Hepatocyte (in vitro differentiated cells): ENCODE measurements around the gene PLCB4. TPM values are rescaled to one million over a fixed set of nuclear protein-coding genes. Genes with fewer than 3 reads are reported as not detected.

Experiments used
- DNase-seq: peaks from one replicate; pipeline ENCODE4 v3.0.0-alpha.2; 2016; ENCODE audit warnings: low spot score
- H2AFZ ChIP-seq: fragments of 200-600 bp; sonication (generic); 2 replicates; pipeline ENCODE4 v1.6.0; 2016; ENCODE audit warnings: antibody characterized with exemption, mild to moderate bottlenecking
- H3K27ac ChIP-seq: fragments of 200-600 bp; sonication (generic); 2 replicates; pipeline ENCODE4 v1.5.1; 2016; ENCODE audit warnings: mild to moderate bottlenecking
- H3K27me3 ChIP-seq: fragments of 200-600 bp; sonication (generic); 2 replicates; pipeline ENCODE4 v1.6.1; 2016
- H3K36me3 ChIP-seq: fragments of 200-600 bp; sonication (generic); replicated peaks from 2 replicates; pipeline ENCODE4 v1.5.1; 2016; ENCODE audit warnings: low read depth; ENCODE audit not compliant: insufficient read depth
- H3K4me1 ChIP-seq: fragments of 200-600 bp; sonication (generic); 2 replicates; pipeline ENCODE4 v1.5.1; 2016; ENCODE audit warnings: mild to moderate bottlenecking, moderate library complexity; ENCODE audit not compliant: insufficient read depth
- H3K4me2 ChIP-seq: fragments of 200-600 bp; sonication (generic); 2 replicates; pipeline ENCODE4 v1.6.0; 2016
- H3K4me3 ChIP-seq: fragments of 200-600 bp; sonication (generic); 2 replicates; pipeline ENCODE4 v1.5.1; 2016; ENCODE audit warnings: mild to moderate bottlenecking
- H3K79me2 ChIP-seq: fragments of 200-600 bp; sonication (generic); 2 replicates; pipeline ENCODE4 v1.6.0; 2017; ENCODE audit warnings: mild to moderate bottlenecking
- H3K9me2 ChIP-seq: fragments of 200-600 bp; sonication (generic); replicated peaks from 2 replicates; pipeline ENCODE4 v1.6.0; 2017; ENCODE audit warnings: mild to moderate bottlenecking; ENCODE audit not compliant: insufficient read depth
- H3K9me3 ChIP-seq: fragments of 200-600 bp; sonication (generic); 2 replicates; pipeline ENCODE4 v1.5.1; 2016; ENCODE audit warnings: low read depth, mild to moderate bottlenecking
- H4K20me1 ChIP-seq: fragments of 200-600 bp; sonication (generic); 2 replicates; pipeline ENCODE4 v1.6.0; 2016; ENCODE audit warnings: mild to moderate bottlenecking; ENCODE audit not compliant: insufficient read depth, poor library complexity, severe bottlenecking
- CTCF ChIP-seq: fragments of 200-600 bp; sonication (generic); IDR thresholded peaks from 2 replicates; pipeline ENCODE4 v1.5.1; 2016; ENCODE audit warnings: antibody characterized with exemption, mild to moderate bottlenecking; ENCODE audit not compliant: poor library complexity
- EZH2 ChIP-seq: fragments of 200-600 bp; sonication (generic); IDR thresholded peaks from 2 replicates; pipeline ENCODE4 v1.6.1; 2016; ENCODE audit warnings: antibody characterized with exemption, mild to moderate bottlenecking, borderline replicate concordance
- EZH2phosphoT487 ChIP-seq: fragments of 200-600 bp; sonication (generic); IDR thresholded peaks from one replicate; pipeline ENCODE4 v1.6.1; 2018; ENCODE audit warnings: antibody characterized with exemption, mild to moderate bottlenecking, low read depth, moderate library complexity; ENCODE audit not compliant: unreplicated experiment, severe bottlenecking
- WGBS: methylation state at CpG from one replicate; pipeline ENCODE4 v1.1.6; 2016; ENCODE audit warnings: low lambda C conversion rate; ENCODE audit errors: missing lambda C conversion rate; 5-methylcytosine and 5-hydroxymethylcytosine counted together
- polyA plus RNA-seq: library from polyadenylated mRNA; unstranded; fragments of >200 nt; fragmentation: Nextera tagmentation; extraction: Ambion mirVana; gene quantifications from 2 replicates; pipeline ENCODE4 v1.2.1, GENCODE V29; 2016
- total RNA-seq: library from RNA; depleted of rRNA; stranded (reverse); fragments of >200 nt; gene quantifications from 2 replicates; pipeline ENCODE4 v1.2.3, GENCODE V29; 2014

Gene PLCB4
- total and polyA plus RNA-seq, 2 experiments from 2014 or later: 6.4 to 15.0 TPM

GRCh38 chr20:9256393-9256792 lies 187.5 kb downstream of the PLCB4 start:
- no peak overlapping the region for H3K4me2 ChIP-seq
- no peaks in the 10 kb centered on the region for H3K4me1 ChIP-seq
- H3K27me3 ChIP-seq: no peaks in the 10 kb centered on the region
- no peak overlapping the region for H3K4me3 ChIP-seq
- H2AFZ ChIP-seq: no peak overlapping the region
- no peak for TF ChIP-seq EZH2phosphoT487
- TF ChIP-seq EZH2: no peak
- WGBS: 88% methylated on average over 3 of the region's 3 CpGs
- no peak overlapping the region for H3K27ac ChIP-seq
- H3K79me2 ChIP-seq: no peaks in the 10 kb centered on the region
- DNase-seq: no peak
- no peaks in the 10 kb centered on the region for H3K9me3 ChIP-seq
- H4K20me1 ChIP-seq: no peaks in the 10 kb centered on the region
- no peaks in the 10 kb centered on the region for H3K9me2 ChIP-seq
- H3K36me3 ChIP-seq: no peaks in the 10 kb centered on the region

GRCh38 chr20:9258901-9259300 lies 190.0 kb downstream of the PLCB4 start:
- no peak for DNase-seq
- no peaks in the 10 kb centered on the region for H3K9me3 ChIP-seq
- no peaks in the 10 kb centered on the region for H3K27me3 ChIP-seq
- H3K79me2 ChIP-seq: no peaks in the 10 kb centered on the region
- no peaks in the 10 kb centered on the region for H3K4me1 ChIP-seq
- H3K27ac ChIP-seq: no peak overlapping the region
- H4K20me1 ChIP-seq: no peaks in the 10 kb centered on the region
- no peak for TF ChIP-seq CTCF
- 83% methylated on average over 1 of the region's 1 CpG for WGBS
- no peaks in the 10 kb centered on the region for H3K9me2 ChIP-seq
- no peak overlapping the region for H2AFZ ChIP-seq
- H3K36me3 ChIP-seq: no peaks in the 10 kb centered on the region
- H3K4me2 ChIP-seq: no peak overlapping the region
- no peak overlapping the region for H3K4me3 ChIP-seq

GRCh38 chr20:9260027-9260426 lies 191.1 kb downstream of the PLCB4 start:
- Histone ChIP-seq H3K79me2 (no peaks in the 10 kb centered on the region), H3K9me2 (no peaks in the 10 kb centered on the region), H3K4me3 (no peak overlapping the region), H2AFZ (no peak overlapping the region), H3K27me3 (no peaks in the 10 kb centered on the region), H3K9me3 (no peaks in the 10 kb centered on the region), H3K4me1 (no peaks in the 10 kb centered on the region), H3K36me3 (no peaks in the 10 kb centered on the region), H3K27ac (no peak overlapping the region), H4K20me1 (no peaks in the 10 kb centered on the region), H3K4me2 (no peak overlapping the region)
- no peak for DNase-seq
- TF ChIP-seq CTCF (no peak), EZH2 (no peak), EZH2phosphoT487 (no peak)

GRCh38 chr20:9261781-9262180 lies 192.9 kb downstream of the PLCB4 start:
- Histone ChIP-seq H3K27me3 (no peaks in the 10 kb centered on the region), H3K4me2 (no peak overlapping the region), H3K36me3 (no peaks in the 10 kb centered on the region), H2AFZ (no peak overlapping the region), H3K9me3 (no peaks in the 10 kb centered on the region), H3K9me2 (no peaks in the 10 kb centered on the region), H4K20me1 (no peaks in the 10 kb centered on the region), H3K4me3 (no peak overlapping the region), H3K4me1 (no peaks in the 10 kb centered on the region), H3K27ac (no peak overlapping the region), H3K79me2 (no peaks in the 10 kb centered on the region)
- no peak for DNase-seq
- TF ChIP-seq CTCF: no peak
- TF ChIP-seq EZH2phosphoT487: no peak
- TF ChIP-seq EZH2: no peak
- WGBS: 91% methylated on average over 2 of the region's 2 CpGs
